DND-41 (cell line): ENCODE results near the gene POLR2J.

Experiments used
- EZH2 ChIP-seq: IDR thresholded peaks from 3 replicates; pipeline ENCODE4 v1.6.1; 2012; ENCODE audit warnings: borderline replicate concordance, low read depth, mild to moderate bottlenecking, moderate library complexity, low read length, inconsistent platforms; ENCODE audit not compliant: severe bottlenecking
- TF ChIP-seq, protein P1 (sequence below): IDR thresholded peaks from 2 replicates; pipeline ENCODE4 v1.5.1; 2012; ENCODE audit warnings: borderline replicate concordance, low read length, moderate library complexity, mild to moderate bottlenecking; ENCODE audit not compliant: poor library complexity, severe bottlenecking; ENCODE audit errors: extremely low read depth

DNA sequence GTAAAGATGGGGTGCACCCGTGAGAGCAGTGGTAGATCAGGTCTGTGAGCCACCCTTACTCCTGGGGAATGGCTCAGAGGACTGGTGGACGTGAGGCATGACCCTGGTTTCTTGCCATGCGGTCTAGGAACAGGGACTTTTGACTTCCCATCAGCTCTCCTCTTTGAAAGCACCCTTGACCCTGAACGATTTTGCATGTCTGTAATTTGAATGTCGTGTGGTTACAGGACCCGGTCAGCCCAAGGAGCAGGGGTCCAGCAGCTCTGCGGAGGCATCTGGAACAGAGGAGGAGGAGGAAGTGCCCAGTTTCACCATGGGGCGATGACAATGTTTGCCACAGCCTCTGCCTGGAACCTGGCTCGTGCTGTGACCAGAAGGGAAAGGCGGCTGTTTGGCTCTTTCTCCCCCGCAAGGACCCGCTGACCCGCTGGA, 53.9 kb downstream of the POLR2J start:
- TF ChIP-seq, protein P1, sequence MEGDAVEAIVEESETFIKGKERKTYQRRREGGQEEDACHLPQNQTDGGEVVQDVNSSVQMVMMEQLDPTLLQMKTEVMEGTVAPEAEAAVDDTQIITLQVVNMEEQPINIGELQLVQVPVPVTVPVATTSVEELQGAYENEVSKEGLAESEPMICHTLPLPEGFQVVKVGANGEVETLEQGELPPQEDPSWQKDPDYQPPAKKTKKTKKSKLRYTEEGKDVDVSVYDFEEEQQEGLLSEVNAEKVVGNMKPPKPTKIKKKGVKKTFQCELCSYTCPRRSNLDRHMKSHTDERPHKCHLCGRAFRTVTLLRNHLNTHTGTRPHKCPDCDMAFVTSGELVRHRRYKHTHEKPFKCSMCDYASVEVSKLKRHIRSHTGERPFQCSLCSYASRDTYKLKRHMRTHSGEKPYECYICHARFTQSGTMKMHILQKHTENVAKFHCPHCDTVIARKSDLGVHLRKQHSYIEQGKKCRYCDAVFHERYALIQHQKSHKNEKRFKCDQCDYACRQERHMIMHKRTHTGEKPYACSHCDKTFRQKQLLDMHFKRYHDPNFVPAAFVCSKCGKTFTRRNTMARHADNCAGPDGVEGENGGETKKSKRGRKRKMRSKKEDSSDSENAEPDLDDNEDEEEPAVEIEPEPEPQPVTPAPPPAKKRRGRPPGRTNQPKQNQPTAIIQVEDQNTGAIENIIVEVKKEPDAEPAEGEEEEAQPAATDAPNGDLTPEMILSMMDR = no peak
- TF ChIP-seq EZH2 = no peak
